LNCAP (cell line): Measurements from ENCODE around the gene WDR26.

Experiments used
- TF ChIP-seq, protein P1 (sequence below): fragments of 450-650 bp; IDR thresholded peaks from 2 replicates; pipeline ENCODE4 v1.5.1; 2017; ENCODE audit warnings: mild to moderate bottlenecking

WDR26 gene

DNA sequence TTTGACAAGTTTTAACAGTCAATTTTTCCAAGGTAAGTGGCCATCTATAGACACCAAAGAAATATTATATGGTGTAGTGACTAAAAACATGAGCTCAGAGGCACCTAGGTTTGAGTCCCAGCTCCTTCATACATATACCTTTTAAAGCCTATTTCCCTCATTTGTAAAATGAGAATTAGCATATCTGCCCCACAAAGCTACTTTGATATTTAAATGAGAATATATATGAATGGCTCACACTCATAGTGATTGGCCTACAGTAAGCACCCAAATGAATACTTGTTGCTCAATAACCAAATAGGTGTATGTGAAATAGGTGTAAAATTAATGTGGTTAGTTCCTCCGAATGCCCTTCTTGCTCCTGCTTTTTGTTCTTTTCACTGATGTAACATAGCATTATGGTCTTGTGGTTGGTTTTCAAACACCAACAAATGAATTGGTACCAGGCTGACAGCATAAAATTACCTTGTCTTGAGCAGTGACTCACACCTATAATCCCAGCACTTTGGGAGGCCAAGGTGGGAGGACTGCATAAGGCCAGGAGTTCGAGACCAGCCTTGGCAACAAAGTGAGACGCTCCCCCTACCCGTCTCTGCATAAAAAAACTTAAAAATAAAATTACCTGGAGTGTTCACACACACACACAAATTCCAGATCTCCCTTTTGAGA lies 52.6 kb downstream of the WDR26 start:
- TF ChIP-seq, protein P1, sequence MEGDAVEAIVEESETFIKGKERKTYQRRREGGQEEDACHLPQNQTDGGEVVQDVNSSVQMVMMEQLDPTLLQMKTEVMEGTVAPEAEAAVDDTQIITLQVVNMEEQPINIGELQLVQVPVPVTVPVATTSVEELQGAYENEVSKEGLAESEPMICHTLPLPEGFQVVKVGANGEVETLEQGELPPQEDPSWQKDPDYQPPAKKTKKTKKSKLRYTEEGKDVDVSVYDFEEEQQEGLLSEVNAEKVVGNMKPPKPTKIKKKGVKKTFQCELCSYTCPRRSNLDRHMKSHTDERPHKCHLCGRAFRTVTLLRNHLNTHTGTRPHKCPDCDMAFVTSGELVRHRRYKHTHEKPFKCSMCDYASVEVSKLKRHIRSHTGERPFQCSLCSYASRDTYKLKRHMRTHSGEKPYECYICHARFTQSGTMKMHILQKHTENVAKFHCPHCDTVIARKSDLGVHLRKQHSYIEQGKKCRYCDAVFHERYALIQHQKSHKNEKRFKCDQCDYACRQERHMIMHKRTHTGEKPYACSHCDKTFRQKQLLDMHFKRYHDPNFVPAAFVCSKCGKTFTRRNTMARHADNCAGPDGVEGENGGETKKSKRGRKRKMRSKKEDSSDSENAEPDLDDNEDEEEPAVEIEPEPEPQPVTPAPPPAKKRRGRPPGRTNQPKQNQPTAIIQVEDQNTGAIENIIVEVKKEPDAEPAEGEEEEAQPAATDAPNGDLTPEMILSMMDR = no peak

DNA sequence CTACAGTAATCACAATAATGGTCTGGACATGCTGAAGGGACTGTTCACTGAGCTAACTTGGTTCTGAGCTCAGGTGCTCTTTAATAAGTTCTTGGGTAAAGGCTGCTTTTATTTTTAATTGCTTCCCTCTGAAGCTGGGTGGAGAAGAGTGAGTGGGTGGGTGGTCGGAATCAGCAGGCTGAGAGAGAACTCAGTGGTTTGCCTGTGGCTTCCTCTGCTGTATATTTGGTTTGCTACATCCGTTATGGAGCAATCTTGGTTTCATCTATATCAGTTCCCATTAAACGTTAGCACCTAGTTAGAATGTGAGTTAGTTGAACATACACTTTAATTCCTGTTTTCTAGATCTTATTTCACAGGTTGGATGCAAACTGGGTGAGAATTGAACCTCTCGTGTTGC lies 54.6 kb downstream of the WDR26 start:
- TF ChIP-seq, protein P1 = no peak

DNA sequence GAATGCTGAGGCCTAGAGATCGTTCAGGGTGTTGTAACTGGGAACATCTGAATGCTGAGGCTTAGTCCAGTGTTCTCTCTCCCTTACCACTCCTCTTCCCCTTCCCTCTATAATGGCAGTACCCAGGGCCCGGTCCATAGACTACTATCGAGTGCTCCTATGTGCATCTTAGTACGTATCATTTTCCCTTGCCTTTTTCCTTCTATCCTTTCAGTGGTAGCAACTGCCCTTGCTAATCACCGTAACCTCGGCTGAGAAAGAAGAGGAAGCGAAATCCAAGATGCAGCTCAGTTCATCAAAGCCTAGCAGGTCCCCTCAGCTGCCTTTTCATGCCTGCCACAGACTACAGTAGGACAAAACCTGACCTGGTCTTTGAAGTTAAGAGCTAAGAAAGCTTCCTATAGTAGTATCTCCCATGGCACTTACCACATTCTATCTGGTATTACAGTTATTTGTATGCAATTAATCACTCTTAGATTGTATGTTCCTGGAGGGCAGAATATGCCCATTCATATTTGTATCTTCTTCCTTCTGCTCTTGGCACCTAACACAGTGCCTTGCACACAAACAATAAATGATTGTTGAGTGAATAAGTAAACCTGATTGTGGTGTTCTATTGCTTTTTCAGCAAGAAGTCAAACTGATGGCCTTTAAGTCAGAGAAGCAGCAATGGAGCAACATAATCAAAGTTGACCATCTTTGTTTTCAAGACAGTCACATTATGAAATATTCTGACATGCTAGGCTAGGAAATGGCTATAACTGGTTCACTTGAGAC lies 55.6 kb downstream of the WDR26 start:
- TF ChIP-seq, protein P1 = no peak

DNA sequence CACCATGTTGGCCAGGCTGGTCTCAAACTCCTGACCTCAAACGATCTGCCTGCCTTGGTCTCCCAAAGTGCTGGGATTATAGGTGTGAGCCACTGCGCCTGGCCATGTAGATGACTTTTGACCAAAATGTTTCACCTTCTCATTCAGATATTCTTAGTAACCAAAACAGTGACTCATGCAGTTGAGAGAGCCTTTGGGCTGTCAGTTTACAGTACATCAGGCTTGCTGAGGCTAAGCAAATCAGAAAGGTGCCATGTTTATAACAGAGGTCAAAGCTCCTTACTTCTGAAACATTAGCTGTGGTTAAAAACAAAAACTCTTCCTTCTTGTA lies 57.0 kb downstream of the WDR26 start:
- TF ChIP-seq, protein P1 = no peak

DNA sequence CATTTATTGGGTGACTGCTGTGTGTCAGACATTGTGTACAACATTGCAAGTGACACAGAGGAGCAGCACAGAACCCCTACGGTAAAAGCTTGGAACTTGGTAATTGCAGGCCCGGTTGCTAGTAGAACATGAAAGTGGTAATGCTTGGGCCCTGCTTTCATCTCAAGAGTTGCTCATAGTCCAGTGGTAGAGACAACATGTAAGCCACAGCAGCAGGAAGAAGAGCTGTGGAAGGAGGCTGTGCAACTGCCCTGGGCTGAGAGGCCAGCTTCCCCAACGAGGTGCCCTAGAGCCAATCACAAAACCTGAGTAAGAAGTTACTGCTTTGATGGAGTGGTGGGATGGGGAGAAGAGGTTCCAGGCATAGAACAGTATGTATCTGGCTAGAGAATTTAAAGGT lies 59.5 kb downstream of the WDR26 start:
- TF ChIP-seq, protein P1 = no peak

DNA sequence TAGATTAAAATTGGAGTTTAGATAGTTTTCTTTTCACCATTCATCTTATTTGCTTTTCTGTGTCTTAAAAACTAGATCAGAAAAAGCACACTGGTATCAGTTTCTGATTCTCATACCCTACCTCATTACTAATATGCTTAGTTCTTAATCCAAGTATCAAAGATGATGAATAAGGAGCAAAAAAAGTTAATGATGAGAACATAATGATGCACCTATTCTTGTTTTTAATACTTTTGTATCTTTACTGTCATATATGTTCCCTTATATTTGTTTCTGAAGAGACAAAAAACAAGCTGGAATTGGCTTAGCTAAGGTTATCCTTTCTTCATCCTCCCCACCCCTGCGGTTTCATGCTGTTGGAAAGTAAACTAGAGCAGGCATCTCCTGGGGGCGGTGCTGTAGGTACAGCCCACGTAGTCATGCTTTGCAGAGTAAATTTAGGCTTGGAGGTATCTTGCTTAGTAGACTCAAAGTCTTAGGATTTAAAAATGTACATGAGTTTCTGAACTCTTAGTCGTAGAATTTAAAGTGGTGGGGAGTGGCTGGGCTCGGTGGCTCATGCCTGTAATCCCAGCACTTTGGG lies 61.5 kb downstream of the WDR26 start:
- TF ChIP-seq, protein P1 = no peak

DNA sequence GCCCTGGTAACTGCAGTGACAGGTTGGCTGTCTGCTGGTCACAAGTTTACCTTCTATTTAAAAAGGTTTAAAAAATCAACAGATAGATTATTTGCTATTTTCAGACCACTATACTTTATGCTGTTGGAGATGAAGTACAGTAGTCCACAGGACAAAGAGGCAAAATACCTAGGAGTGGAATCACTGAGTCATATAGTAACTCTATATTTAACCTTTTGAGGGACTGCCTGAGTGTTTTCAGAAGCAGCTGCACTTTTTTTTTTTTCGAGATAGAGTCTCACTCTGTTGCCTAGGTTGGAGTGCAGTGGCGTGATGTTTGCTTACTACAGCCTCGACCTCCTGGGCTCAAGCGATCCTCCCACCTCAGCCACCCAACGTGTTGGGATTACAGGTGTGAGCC lies 66.2 kb downstream of the WDR26 start:
- TF ChIP-seq, protein P1 = no peak
